ENCODE results near the gene NDFIP1. TPM values are rescaled to one million over a fixed set of nuclear protein-coding genes. Genes with fewer than 3 reads are reported as not detected.

The NDFIP1 gene
- polyA plus RNA-seq, 1 donor (not counting 4 experiments of a cell fraction or from before 2014, with no cell fraction given): 38.2 TPM

- no peaks in the 10 kb centered on the region for H3K36me3 ChIP-seq (ENCODE audit: control insufficient read depth in 2 of 2, extremely low read depth in 1 of 2, insufficient read depth in 2 of 2, low read length in 2 of 2)
- H3K4me3 ChIP-seq (ENCODE audit: control insufficient read depth in 2 of 3, extremely low read depth in 1 of 3, insufficient read depth in 2 of 3, low read depth in 1 of 3, low read length in 3 of 3): no peak overlapping the region
- dilution Hi-C loops (cut with MboI; ENCODE audit: extremely low pct_ligation_motif_present, low sequenced_read_pairs): no loop called here
- no peaks in the 10 kb centered on the region for H3K9me1 ChIP-seq (ENCODE audit: control insufficient read depth, extremely low read depth, insufficient read depth, low read length)
- H3K4me2 ChIP-seq (ENCODE audit: control insufficient read depth, extremely low read depth, insufficient read depth, low read depth, low read length): no peak overlapping the region
- H3K4me1 ChIP-seq (ENCODE audit: control insufficient read depth, extremely low read depth, insufficient read depth, low read length): peaks cover 16% of the 10 kb centered on the region
- TF ChIP-seq CTCF (optimal IDR thresholded peaks at IDR 0.05 in 1 of 3, IDR thresholded peaks at IDR 0.05 in 1 of 3, conservative IDR thresholded peaks at IDR 0.05 in 1 of 3; ENCODE audit: extremely low read depth in 1 of 3, insufficient read depth in 2 of 3, low read length in 3 of 3) (no peak), EZH2 (IDR thresholded peaks at IDR 0.05; ENCODE audit: low read length) (no peak)
- no peak overlapping the region for H2AFZ ChIP-seq (ENCODE audit: control insufficient read depth, low read length)
- H3K79me2 ChIP-seq (ENCODE audit: control insufficient read depth, insufficient read depth, low read length): peaks cover 88% of the 10 kb centered on the region
- no peak for DNase-seq (ENCODE audit: low read depth, low spot score)
- no peak for FAIRE-seq
- H4K20me1 ChIP-seq (ENCODE audit: control insufficient read depth, extremely low read depth, insufficient read depth, low read length): peaks cover 5% of the 10 kb centered on the region
- H3K9me3 ChIP-seq (ENCODE audit: control insufficient read depth, low read depth, low read length): no peaks in the 10 kb centered on the region
- H3K27ac ChIP-seq (ENCODE audit: control insufficient read depth, insufficient read depth, low read length): no peak overlapping the region
- no peaks in the 10 kb centered on the region for H3K27me3 ChIP-seq (ENCODE audit: control insufficient read depth, extremely low read depth, insufficient read depth, low read length)
- H3K9ac ChIP-seq (ENCODE audit: control insufficient read depth, extremely low read depth, insufficient read depth, low read length): no peak overlapping the region
Measured at GRCh38 chr5:142115937-142116614, 7.5 kb downstream of the NDFIP1 start.

GRCh38 chr5:142117579-142118151 is 9.1 kb downstream of the NDFIP1 start:
- Histone ChIP-seq H3K36me3 (ENCODE audit: control insufficient read depth in 2 of 2, extremely low read depth in 1 of 2, insufficient read depth in 2 of 2, low read length in 2 of 2) (peaks cover 2 to 4% of the 10 kb centered on the region in 2 experiments), H3K9me3 (ENCODE audit: control insufficient read depth, low read depth, low read length) (no peaks in the 10 kb centered on the region), H3K79me2 (ENCODE audit: control insufficient read depth, insufficient read depth, low read length) (peaks cover 87% of the 10 kb centered on the region), H4K20me1 (ENCODE audit: control insufficient read depth, extremely low read depth, insufficient read depth, low read length) (peaks cover 5% of the 10 kb centered on the region), H3K27ac (ENCODE audit: control insufficient read depth, insufficient read depth, low read length) (no peak overlapping the region), H3K4me1 (ENCODE audit: control insufficient read depth, extremely low read depth, insufficient read depth, low read length) (peaks cover 16% of the 10 kb centered on the region), H3K9me1 (ENCODE audit: control insufficient read depth, extremely low read depth, insufficient read depth, low read length) (no peaks in the 10 kb centered on the region), H2AFZ (ENCODE audit: control insufficient read depth, low read length) (no peak overlapping the region), H3K4me2 (ENCODE audit: control insufficient read depth, extremely low read depth, insufficient read depth, low read depth, low read length) (no peak overlapping the region), H3K9ac (ENCODE audit: control insufficient read depth, extremely low read depth, insufficient read depth, low read length) (no peak overlapping the region), H3K4me3 (ENCODE audit: control insufficient read depth in 2 of 3, extremely low read depth in 1 of 3, insufficient read depth in 2 of 3, low read depth in 1 of 3, low read length in 3 of 3) (no peak overlapping the region), H3K27me3 (ENCODE audit: control insufficient read depth, extremely low read depth, insufficient read depth, low read length) (no peaks in the 10 kb centered on the region)
- no peak for TF ChIP-seq CTCF (optimal IDR thresholded peaks at IDR 0.05 in 1 of 3, IDR thresholded peaks at IDR 0.05 in 1 of 3, conservative IDR thresholded peaks at IDR 0.05 in 1 of 3; ENCODE audit: extremely low read depth in 1 of 3, insufficient read depth in 2 of 3, low read length in 3 of 3)
- TF ChIP-seq EZH2 (IDR thresholded peaks at IDR 0.05; ENCODE audit: low read length): no peak
- dilution Hi-C loops (cut with MboI; ENCODE audit: extremely low pct_ligation_motif_present, low sequenced_read_pairs): no loop called here
- FAIRE-seq (no peak), DNase-seq (ENCODE audit: low read depth, low spot score) (no peak)
